GM18517 (cell line): ENCODE results near the gene WRAP73.

Experiments used
- ATAC-seq: cut with Tn5 transposase; IDR thresholded peaks from one replicate; pipeline ENCODE4 v1.9.1; 2021; ENCODE audit warnings: mild to moderate bottlenecking, moderate library complexity; ENCODE audit not compliant: unreplicated experiment

The WRAP73 gene

DNA sequence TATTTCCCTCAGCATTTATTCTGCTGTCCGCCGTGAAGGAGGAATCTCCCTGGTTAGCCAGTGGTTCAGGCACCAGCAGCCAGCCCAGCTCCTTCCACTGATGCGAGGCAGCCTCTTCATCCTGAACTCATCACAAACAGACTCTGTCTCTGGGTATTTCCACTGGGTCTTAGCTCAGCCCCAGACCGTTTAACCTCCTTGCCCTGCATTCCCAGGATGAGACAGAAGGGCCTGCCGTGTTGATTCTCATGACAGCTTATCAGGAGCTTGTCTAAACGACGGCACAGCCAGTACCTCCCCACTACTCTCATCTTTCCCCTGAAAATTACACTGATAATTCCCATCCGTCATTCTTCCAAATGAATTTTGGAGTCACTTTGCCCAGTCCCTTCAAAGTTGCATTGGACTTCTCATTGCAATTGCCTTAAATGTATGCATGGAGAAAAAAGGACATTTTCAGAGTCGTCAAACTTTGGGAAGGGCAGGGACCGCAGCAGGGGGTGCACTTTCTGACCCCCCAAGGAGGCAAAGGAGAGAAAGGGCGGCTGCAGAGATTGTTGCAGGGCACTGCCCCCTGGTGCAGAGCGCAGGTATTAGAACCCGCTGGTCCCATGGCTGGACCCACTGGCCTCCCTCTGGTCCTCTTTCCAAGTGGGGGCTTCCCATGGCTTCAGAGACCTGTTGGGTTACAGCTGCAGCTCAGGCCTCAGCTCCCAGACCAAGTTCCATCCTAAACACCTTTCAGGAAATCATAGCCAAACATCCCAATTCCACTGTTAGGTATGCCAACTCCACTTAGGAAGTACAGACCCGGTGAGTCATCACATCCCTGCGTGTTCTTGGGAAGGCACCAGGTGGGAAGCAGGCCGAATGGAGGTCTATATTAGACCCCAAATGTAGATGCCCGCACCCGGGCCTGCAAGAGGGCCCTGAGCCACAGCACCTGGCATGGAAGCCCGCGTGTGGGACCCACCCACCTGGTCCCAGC, 34.9 kb downstream of the WRAP73 start:
- no peak for ATAC-seq

DNA sequence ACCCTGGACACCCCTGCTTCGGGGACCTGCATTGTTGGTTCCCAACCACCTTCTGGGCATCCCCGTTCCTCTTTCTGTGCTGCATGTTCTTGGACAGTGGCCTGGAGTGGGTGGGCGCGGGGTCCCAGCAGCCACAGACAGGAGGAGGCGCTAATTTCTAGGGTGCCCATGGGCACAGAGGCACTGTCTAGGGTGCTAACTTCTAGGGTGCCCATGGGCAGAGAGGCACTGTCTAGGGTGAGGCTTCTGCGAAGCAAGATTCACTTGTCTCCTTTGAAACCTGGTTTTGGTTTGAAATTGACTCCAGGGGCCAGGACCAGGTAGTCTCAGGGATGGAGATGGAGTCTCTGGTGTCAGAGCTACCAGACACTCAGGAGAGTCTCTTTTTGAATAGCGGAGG, 37.8 kb downstream of the WRAP73 start:
- ATAC-seq = no peak

DNA sequence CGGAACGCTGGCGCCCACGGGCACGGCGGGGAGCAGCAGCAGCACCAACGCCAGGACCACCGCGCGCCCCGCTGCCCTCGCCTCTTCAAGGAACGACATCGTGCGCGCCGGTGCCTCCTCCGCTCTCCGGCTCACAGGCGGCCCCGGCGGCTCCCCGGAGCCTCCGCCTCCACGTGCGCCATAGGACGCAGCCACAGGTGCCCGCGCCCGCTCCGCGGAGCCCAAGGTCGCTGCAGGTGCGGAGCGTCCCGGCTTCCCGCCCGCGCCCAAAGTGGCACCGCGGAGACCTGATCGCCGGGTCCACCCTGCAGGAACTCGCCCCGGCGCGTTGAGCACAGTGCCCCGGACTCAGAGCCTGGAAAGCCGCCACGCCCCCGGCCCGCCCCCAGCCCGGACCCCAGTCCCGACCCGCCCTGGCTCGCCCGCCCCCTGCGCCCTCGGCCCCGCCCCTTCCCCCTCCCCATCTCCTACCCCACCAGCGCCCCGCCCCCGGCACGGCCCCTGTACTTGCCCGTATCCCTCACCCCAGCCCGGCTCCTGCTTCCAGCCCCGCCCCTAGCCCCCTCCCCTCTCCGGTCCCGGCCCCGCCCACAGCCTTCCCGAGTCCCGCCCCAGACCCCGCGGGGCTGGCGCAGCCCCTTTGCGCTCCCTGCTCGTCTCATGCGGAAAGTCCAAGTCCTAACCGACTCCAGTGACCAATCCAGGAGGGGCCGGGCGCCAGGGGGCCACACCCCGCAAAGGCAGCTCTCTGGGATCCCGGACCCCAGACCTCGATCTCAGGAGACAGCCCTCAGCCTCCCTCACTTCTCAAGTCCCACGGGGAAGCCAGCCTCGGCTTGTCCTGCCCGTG, 38.5 kb downstream of the WRAP73 start, which contains the start of gene MEGF6:
Gene MEGF6 (minus strand): TSS at position 339 of the 850 bp plus-strand sequence. CDS start 240 bp downstream, at position 99.
- no peak for ATAC-seq

DNA sequence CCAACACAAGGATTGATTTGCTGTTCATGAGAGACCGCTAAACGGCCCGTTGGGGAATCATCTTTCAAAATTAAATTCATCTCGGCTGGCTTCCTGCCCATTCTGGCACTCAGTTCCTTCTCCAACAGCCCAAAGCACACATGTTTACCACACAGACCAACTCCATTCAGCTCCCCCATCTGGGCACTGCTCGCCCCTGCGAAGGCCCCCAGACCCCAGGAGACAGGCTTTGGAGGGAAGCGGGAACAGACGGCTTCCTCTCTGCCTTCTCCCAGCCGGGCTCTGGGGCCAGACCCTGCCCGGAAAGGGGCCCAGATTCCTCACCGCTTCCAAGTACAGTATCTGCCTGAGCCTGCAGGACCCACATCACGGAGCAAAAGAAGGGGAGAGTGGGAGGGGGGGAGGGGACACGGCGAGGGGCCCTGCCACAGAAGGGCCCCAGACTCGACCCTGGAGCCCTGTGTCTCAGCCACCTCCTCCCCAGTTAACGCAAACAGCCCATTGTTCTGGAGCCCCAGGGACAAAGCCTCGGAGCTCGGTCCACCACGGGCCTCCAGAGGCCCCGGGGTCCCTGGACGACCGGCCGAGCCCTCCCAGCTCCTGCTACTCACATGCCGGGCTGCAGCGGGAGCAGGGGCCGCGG, 39.3 kb downstream of the WRAP73 start:
- ATAC-seq = no peak

DNA sequence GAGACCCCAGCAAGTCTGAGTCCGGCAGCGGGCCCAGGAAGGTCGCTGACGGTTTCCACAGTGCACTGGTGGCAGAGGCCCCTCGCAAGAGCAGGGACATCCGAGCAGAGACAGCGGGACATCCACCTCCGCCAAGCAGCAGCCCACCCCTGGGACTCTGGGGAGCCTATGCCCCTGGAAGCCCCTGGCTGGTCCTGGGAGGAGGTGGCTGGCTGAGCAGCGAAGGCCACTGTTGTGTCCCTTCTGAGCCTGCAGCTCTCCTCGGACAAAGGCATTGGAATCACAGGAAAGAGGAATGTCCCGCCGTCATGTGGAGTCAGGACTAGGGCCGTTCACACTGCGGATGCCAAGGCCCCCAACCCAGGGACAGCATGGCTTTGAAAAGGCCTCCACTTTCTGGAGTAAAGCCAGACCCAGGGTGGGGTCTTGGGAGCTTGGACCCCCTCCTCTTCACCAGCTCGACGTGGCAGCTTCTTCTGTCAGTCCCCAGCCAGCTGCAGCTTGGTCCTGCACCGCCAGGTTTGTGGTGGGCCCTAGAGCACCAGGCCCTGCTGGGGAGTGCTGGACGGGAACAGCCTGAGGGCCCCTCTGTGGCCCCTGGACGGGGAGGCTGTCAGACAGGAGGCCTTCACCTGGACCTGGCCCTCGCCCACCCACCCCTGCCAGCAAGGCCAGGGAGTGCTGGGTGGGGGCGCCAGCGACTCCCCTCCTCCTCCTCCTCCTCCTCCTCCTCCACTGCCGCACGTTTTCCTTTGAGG, 40.0 kb downstream of the WRAP73 start:
- ATAC-seq = no peak

DNA sequence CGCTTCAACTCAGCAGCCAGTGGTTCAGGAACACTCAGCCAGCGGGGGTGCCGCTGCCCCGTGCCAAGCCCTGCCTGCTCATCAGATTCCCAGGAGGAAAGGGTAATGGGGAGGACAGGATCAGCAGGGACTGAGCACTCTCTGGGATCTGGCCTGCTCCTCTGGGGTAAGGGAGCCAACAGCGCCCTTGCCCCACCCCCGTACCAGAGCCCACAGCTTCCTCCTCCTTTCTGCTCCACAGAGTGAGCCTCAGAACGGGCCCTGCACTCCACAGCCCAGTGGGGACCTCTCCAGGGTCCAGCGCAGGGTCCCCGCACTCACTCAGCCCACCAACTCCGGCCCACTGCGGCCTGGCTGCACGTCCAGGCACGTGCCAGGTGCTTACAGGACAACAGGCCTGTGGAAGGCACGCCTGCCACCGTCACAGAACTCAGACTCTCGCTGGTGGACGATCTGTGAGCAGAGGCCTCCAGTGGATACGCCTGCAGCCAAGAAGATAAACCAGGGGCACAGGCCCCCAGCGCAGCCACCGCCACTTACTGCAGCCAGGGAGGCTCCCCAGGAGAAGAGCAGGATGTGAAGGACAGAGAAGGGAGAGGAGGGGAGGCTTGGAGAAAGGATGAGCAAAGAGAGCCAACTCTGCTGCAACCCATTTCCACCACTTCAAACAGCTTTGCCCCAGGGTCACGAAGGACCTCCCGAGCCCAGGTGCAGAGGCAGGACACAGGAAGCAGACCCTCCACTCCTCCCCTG, 40.7 kb downstream of the WRAP73 start:
- ATAC-seq = no peak

DNA sequence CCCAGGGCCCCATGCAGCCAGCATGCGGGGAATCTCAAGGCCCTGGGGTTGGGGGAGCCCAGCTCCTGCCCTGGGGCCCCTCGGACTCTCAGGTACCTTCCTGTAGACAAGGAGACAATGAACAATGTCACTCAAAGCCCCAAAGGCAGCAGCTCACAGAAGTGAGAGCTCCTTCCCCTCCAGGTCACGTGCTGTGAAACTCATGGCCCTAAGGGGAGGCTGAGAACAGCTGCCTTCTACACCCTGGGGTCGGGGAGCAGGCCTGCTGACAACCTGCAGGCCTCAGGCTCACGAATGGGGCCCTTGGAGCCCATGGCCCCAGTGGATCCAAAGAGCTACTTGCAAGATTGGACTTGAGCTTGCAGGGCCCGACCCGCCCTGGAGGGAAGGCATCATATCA, 41.7 kb downstream of the WRAP73 start:
- ATAC-seq = no peak

DNA sequence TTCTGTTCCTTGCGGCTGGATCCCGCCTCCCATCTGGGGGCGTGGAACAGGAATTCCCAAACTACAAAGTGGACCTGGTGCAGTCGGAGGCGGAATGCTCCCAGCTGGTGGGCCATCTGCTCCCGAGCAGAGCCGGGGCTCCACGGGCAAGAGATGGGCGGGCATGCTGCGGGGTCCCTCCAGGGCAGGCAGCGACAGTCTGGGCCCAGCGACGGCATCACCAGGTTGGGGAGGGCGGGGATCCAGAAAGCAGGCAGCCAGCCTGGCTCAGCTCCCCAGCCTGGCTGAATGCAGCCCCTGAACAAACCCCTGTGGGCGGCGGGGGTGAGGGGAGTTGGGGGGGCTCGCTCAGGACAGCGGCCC, 42.2 kb downstream of the WRAP73 start:
- ATAC-seq = no peak

DNA sequence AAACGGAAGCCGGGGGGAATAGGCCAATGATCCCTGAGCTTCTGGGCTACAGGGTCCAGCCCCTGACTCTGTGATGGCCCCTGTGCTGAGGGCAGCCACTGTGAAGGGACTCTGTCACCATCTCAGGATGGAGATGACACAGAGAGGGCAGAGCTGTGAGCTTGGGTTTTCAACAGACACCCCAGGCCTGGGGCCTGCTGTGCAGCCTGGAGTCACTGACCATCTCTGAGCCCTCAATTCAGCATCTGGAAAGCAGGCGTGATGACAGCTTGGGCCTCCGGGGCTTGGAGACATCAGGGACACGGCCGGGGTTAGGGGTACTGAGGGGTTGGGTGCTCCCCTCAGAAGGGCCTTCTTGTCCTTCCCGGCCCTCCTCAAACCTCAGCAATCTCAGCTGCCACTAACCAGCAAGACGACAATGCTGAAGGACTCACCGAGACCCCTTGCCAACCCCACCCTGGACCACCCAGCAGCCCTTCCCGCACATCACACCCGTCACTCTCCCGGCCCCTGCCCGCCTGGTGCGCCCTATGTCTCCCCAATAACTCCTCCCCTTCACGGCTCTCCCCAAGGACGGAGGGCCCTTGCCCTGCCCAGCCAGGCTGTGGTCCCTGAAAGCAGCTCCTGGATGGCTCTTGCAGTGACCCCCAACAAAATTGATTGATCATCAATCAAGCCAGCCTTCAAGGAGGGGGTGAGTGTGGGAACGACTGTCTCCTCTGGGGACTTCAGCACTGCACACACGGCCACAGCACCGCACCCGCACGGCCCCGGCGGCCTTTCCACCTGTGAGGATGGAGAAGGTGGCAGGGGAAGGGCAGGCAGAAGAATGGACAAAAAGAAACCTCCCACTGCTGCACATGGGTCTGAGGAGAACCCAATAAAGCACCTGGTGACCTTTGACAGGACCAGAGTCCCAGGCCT, 42.9 kb downstream of the WRAP73 start:
- no peak for ATAC-seq

DNA sequence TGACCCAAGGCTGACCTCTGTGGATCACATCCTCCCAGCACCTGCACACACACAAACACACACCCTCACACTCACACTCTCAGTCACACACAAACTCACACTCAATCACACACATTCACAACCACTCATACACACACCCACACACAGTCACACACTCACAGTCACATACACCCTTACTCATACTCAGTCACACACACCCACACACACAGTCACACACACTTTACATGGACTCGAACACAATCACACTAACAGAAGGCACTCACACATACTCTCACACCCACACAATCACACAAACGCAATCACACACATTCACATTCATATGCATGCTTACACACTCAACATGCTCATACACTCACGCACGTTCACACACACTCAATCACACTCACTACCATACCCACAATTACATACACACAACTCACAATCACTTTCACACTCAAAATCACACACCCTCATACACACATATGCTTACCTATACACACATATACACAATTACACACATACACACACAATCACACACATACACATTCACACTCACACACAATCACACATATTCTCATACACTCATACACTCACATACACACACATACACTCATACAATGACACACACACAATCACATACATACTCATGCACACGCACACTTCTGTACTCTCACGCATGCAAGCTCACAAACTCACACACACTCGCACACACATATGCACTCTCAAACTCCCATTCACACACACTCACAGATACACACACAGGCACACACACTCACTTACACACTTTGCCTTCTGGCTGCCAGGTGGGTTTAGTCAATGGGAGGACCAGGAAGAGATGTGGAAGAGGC, 44.7 kb downstream of the WRAP73 start:
- no peak for ATAC-seq

DNA sequence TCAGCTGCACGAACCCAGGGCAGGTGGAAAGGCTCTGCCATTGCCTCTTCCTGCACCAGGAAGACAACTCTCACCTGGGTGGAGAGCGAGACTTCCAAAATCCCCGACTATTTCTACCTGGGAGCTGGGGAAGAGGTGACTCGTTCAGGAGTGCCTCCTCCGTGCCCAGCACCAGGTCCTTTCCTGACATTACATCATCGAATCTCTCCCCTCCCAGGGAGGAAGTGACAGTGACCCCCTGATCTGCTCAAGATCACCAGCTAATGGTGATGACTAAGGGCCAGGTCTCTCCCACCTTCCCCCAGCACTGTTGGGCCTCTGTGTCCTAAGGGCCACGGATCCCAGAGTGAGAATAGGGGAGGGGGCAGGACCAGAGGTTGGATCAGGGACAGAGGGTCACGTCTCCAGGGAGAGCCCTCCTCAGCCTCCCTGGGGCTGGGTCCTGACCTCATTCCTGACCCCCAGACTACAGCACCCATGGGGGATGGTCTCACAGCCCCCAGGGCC, 45.4 kb downstream of the WRAP73 start:
- no peak for ATAC-seq

DNA sequence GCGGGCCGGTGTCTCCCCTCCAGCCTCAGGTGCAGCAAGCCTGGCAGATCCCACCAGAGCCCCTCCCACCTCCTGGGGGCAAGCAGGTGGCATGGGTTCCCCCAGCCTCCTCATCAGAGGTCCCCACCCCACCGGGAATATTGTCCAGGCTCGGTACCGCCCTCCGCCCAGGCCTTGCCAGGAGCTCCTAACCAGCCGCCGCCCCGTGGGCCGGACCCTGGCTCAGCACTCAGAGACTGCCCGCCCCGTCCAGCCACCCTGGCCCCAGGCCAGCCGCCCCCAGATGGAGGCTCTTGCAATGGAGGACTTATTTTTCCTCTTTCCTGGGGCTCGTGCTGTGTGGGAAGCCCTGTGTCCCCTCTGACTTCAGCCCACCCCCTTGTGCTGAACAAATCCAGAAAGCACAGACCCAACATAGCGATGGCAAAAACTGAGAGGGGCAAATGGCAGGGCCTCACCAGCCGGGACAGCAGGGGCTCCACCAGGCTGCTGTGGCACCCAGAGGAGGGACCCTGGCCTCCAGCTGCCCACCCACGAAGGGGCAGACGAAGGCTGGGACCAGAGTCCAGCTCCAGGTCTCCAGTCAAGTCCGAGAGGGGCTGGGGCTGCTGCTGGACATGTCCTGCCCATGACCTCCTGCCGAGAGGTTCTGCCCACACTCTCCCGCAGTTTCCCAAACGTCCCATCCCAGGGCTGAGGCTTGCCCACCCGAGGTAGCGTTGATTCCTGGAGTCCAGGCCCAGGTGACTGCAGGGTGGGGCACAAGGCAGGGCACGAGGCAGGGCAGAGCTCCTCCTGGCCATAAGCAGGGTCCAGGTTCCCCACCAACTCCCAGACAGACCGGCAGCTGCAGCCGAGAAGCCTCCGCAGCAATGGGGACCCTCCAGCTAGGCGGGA, 46.1 kb downstream of the WRAP73 start:
- no peak for ATAC-seq

DNA sequence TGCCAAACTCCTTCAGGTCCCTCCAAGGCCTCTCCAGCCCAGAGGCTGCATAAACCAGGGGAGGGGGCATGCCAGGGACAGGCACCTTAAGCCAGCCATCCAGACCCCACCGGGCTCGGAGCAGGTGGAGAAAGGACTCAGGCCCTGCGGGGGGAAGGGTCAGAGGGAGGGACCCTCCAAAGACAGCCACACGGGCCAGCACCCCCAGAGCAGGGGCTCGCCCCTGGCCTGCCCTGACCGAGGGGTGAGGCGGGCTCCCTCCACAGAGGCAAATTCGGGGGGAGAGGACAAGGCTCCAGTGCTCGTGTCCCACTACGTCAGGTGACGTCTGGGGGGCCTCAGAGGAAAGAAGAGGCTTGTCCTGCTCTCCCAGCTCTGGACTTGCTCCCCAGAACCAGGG, 46.7 kb downstream of the WRAP73 start:
- ATAC-seq = no peak

DNA sequence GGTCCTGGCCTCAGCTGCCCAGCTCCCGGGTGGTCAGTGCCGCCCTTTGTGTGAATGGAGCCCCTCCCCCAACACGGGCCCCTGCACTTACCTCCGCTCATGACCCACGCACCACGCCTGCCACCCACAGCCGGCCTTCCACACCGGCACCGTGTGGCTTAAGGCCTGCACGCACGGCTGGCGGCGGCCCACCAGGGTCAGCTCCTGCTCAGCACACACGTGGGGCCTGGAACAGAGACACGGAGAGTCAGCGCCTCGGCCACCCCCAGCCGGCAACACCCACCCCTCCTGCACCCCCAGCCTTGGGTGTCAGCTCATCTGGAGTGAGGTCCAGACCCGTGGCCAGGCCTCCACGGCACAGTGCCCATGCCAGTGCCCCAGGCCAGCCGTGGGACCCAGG, 47.5 kb downstream of the WRAP73 start:
- ATAC-seq = no peak

DNA sequence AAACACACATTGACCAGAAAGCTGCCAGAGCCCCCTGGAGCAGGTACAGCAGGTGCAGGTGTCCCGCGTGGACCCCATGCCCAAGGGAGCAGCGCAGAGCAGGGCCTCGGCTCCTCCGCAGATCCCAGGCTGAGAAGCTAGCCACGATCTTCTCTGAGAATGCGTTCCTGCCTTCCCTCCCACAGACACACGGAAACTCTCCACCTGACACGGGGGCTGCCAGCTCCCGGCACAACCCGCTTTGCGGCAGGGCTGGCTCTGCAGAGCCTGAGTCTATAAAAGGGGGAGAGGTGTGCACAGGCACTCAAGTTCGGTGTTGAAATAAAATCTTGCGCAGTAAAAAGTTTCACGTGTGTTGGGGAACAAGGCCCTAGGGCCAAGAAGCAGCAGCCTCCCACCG, 48.2 kb downstream of the WRAP73 start:
- ATAC-seq = no peak

DNA sequence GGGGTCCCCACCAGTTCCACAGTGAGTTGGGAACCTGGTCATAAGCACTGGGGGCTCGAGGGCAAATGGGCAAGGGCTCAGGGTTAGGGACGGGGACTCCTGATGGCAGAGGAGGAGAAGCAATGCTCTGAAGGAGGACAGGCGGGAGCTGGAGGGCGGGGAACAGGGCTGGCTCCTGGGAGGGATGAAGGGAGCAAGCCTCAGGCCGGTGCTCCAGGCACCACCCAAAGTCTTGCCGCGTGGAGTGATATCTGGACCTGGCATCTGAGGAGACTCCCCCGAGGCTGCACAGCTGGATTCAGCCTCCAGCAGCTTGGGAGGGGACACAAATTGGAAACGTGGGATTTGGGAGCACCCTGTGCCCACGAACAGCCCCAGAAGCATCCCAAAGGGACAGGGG, 49.5 kb downstream of the WRAP73 start:
- no peak for ATAC-seq

DNA sequence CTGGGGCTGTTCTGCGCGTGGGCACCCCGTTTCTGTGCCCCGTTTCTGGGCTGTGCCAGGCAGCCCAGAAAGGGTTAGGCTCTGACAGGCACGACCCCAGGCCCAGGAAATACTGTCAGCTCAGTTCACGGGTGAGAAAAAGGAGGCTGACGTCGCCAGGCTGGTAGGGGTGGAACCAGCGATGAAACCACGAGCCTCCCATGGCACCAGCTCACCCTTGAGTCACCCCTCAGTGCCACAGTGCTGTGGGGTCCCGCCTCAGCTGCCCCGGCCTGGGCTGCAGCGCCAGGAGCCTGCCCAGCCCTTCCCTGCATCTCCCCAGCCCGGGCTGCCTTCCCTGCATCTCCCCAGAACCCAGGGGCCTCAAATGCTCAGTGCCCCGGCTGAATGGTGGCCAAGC, 50.1 kb downstream of the WRAP73 start:
- no peak for ATAC-seq
